Activated naive CD4-positive, alpha-beta T cell treated with Interleukin-2 at 50 U/mL for 16 hours (primary cell): ENCODE measurements around the gene HLCS.
"Not testable (repeated sequence)": the region's sequence is repeated elsewhere in the genome, so short reads cannot be mapped to it uniquely, and the experiment has no call there.

ENCODE experiments used
- DNase-seq: peaks from one replicate; pipeline ENCODE4 v3.0.0-alpha.2; 2020

HLCS gene

DNA sequence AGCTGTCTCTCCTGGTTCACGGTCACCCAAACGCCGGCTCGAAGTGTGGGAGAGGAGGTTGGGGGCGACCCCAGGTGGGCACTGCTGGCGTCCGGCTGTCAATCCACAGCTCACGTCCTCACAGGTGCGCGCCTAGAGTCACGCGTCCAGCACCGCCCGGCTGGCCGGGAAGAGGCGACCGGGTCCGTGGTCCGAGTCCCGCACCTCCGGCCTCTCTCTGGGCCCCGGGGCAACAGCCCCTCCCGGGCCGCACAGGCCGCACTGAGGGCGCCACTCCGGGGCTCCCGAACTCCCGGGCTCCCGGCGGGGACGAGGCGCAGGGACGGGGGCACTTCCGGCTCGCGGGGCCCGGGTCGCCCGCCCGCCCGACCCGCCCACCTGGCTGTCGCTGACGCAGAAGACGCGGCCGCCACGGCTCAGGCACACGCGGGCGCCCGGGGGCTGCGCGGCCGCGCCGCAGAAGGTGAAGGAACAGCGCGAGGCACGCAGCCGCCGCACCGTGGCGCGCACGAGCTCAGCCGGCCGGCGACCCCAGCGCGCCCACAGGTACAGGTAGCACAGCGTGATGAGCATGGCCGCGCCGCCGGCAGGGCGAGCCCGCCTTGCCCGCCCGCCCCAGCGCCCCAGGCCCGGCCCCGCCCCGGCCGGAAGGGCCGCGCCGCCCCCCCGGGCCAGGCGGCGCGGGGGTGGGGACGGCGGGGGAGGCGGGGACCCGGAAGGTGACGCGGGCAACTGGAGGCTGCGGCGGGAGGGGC, at the start of gene HLCS:
Gene HLCS, minus strand, starts transcription at position 604 of the 755 bp plus-strand sequence. Its CDS starts 31 bp downstream, at position 573.
- peak; percentile 71 for DNase-seq

DNA sequence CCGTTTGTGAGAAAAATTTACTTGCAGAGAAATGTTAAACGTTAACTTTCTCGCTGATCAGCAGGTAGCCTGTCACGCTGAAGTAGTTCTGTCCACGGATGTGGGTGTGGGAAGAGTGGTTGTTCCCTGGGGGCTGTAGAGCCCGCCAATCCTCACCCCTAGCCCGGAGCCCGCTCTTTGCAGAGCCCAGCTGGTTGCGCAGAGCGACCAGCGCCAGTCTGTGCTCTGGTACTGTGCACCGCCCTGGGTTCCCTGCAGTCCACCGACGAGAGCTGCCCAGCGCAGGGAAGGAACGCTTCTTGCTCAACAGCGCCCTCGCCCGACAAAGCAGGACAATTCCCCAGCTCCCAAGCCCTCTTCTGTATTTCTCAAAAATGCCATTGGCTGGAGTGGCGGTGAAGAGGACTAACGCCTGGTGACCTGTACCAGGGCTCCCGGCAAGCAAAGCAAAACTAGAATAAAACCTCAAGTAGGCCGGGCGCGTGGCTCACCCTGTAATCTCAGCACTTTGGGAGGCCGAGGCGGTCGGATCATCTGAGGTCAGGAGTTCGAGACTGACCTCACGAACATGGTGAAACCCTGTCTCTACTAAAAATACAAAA, 43.4 kb upstream of the HLCS start:
- peak; percentile 79 for DNase-seq

DNA sequence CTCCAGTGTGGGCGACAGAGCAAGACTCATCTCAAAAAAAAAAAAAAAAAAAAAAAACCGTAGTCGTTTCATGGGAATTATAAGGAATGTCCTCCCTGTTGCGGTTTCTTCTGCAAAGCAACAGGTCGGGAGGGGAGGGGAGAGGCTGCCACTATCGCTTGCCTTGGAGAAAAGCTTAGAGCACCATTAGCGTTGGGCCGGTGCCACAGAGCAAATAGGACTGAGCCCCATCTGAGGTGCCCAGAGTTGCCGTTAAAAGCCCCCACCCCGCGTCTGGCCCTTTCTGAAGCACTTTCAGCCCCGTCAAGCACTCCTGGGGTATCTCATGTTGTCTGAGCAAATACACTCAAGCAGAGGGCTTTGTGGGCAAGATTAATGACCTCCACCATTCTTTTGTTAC, 42.3 kb upstream of the HLCS start:
- no peak for DNase-seq

DNA sequence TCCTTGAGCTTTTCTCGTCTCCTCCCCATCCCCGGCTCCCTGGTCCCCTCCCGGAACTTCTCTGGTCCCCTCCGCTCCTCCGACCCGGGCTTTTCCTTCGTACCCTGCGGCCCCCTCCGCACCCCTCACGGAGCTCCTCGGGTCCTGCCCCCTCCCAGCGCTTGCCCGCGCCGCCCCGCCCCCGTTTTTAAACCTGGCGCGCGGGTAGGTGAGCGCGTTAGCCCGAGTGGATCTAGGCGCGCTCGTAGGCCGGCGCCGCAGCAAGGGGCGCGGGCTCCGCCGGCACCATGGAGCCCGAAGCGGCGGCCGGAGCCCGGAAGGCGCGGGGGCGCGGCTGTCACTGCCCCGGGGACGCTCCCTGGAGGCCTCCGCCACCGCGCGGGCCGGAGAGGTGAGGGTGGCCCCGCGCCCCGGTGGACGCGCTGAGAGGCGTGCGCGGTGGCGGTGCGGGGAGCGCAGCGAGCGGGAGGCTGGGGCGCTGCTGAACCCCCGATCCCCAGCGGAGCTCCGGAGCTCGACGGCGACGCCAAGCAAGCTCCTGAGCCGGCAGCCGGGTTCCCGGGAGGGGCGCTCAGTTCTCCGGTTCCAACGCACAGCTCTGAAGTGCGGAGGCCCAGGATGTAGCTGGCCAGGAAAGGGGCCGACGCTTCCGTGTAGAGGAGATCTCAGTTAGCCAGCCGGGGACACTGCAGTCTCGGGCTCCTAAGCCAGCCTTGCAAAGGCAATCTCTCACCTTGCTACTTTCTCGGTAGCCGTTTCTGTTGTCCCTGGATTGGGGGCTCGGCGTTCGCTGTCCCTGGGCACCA, 40.2 kb upstream of the HLCS start, which contains the start of gene RIPPLY3:
Gene RIPPLY3, plus strand, starts transcription at position 217 of the 806 bp plus-strand sequence. Its CDS starts 71 bp downstream, at position 288.
- DNase-seq = peak; percentile 16

DNA sequence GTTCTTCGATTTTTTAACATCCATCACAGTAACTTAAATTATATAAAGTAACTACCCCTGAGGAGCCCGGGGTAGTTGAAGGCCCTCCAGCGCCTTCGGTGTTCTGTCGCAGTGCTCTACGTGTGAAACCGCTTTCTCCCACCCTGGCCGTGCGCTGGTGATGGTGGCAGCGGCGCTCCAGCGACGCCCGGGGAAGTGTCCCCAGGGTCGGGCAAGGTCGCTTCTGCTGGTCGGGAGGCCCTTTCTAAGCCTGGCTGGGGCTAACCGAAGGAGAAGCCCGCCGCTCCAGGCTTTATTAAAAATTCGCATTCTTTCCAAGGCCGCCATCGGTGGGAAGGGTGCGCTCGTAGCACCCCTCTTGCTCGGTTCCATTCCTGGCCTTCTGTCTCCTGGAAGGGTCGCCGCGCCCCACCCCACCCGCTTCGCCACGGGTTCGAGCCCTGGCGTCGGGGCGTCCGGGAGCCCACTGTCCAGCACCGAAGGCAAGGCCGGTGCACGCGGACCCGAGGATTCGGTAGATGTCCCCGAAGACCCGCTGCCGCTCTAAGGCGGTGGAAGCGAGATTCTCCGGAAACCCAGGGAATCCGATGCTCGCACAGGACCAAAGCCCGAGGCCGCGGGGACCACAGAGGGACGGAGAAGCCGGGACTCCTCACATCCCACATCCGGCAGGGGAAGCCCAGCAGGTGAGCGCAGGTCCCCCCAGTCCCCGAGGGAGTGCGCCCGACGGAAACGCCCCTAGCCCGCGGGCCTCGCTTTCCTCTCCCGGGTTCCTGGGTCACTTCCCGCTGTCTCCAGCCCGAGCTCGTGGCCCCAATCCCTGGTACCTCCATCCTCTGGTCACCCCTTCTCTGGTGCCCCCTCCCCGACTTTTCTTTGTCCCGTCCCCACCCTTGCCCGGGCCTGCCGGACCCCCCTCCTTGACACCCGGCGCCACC, 39.3 kb upstream of the HLCS start:
- DNase-seq = no peak

DNA sequence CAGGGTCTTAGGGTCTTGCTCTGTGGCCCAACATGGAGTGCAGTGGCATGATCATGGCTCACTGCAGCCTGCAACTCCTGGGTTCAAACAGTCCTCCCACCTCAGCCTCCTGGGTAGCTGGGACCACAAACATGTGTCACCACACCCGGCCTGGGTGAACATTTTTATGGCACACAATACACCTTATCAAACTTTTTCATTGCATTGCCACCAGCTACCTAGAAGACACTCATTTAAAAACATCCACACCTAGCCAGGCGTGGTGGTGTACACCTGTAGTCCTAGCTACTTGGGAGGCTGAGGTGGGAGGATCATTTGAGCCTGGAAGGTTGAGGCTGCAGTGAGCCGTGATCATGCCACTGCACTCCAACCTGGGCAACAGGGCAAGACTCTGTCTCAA, 37.4 kb upstream of the HLCS start:
- not testable (repeated sequence) for DNase-seq

DNA sequence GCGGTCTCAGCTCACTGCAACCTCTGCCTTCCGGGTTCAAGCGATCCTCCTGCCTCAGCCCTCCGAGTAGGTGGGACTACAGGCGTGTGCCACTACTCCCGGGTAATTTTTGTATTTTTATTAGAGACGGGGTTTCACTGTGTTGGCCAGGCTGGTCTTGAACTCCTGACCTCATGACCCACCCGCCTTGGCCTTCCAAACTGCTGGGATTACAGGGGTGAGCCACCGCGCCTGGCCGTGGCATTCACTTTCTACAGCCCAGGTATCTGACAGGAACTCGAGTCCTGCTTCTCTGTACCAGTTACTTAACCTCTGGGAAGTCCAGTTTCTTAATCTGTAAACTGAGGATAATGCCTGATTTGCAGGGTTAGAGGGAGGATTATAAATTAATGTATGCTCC, 36.4 kb upstream of the HLCS start:
- DNase-seq = not testable (repeated sequence)

DNA sequence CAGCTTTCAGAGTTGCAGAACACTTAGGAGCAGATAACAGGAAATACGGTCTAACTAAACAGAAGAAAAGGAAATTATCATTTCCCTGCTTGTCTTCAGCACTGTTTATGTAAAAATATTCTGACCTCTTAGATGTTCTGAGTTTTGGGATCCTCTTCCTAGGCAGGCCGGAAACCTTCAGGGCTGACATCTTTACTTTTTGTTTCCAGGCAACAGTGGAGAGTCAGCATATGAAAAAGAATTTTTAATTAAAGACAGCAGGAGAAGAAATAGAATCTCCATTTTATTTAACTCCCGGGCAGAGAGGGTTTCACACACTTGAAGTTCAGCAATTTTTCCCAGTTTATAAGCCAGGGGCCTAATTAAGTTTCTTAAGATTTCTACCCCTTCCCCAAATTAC, 35.0 kb upstream of the HLCS start:
- DNase-seq = no peak

DNA sequence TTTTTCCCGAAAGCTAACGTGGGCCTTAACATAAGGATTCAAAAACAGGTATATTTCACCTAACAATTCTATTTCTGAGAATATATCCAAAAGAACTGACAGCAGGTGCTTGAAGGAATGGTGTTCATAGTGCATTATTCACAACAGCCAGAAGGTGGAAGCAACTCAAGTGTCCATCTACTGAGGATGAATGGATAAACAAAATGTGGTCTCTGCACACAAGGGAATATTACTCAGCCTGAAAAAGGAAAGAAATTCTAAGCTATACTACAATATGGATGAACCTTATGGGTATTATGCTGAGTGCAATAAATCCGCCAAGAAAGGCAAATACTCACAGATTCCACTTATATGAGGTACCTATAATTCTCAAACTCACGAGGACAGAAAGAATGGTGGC, 33.9 kb upstream of the HLCS start:
- no peak for DNase-seq

DNA sequence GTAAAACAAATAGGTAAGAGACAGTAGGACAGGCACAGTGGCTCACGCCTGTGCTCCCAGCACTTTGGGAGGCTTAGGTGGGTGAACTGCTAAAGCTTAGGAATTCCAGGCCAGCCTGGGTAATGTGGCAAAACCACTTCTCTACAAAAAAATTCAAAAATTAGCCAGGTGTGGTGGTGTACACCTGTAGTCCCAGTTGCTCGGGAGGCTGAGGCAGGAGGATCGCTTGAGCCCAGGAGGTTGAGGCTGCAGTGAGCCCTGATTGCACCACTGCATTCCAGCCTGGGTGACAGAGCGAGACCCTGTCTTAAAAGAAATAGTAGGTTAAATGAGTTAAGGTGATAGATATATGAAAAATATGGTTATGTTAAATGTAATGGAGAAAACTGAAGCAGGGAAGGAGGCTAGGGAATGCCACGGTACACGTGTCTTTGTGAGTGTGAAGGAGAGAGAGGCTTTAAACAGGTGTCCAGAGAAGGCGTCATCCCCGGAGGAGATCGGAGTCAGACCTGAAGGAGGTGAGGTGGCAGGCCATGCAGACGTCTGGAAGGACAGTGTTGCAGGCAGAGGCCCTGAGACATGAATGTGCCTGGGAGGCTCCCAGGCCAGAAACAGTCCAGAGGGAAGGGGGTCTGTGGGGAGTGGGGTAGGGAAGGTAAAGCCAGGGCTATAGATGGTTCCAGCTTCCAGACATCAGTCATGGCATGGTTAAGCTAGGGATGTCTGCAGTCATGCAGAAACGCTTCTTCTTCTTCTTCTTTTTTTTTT, 32.8 kb upstream of the HLCS start:
- no peak for DNase-seq

DNA sequence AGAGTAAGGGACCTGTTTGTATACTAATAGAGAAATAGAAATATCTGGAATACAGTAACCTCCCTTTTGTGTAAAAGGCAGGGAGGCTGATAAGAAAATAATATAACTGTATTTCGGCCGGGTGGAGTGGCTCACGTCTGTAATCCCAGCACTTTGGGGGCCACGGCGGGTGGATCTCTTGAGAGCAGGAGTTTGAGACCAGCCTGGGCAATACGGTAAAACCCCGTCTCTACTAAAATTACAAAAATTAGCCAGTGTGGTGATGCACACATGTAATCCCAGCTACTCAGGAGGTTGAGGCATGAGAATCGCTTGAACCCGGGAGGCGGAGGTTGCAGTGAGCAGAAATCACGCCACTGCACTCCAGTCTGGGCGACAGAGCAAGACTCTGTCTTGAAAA, 28.8 kb upstream of the HLCS start:
- not testable (repeated sequence) for DNase-seq

DNA sequence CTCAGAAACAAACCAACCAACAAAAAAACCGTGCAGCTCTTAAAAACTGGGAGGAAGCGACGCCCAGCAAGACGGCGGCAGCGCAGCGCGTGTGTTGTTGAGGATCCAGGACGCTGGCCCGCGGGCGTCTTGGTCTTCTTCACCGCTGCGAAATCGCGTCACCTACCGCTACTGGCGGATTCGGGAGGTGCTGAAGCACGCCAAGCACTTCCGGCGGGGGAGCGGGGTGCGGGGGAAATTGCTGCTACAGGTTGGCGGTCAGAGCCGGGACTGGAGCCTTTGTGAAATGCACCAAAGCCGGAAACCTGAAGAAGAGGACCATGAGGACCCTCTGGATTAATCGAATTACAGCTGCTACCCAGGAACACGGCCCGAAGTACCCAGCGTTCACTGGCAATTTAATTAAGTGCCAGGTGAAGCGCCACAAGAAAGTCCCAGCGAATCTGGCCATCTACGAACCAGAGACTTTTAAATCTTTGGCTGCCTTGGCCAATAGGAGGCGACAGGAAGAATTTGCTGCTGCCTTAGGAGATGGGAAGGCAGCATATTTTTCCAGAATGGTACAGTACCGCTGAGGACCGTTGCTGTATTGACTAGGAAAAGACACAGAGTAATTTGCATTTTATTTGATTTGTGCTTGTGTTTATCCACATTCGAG, 28.2 kb upstream of the HLCS start:
- peak; percentile 42 for DNase-seq

DNA sequence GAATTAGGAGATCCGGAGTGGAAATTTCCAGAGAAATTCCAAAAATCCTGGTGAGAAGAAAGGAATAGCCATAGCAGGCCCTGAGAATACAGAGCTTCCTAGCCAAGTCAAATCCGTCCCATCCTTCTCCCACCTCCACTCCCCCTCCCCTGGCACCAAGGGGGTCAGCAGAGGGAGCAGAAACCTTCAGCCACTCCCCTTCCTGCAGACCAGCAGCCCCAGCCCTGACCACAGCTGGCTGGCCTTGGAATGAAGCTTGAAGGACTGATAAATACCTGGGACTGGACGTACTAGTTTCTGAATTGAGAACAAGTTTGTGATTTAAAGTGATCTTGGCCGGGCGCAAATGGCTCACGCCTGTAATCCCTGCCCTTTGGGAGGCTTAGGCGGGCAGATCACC, 26.2 kb upstream of the HLCS start:
- no peak for DNase-seq

DNA sequence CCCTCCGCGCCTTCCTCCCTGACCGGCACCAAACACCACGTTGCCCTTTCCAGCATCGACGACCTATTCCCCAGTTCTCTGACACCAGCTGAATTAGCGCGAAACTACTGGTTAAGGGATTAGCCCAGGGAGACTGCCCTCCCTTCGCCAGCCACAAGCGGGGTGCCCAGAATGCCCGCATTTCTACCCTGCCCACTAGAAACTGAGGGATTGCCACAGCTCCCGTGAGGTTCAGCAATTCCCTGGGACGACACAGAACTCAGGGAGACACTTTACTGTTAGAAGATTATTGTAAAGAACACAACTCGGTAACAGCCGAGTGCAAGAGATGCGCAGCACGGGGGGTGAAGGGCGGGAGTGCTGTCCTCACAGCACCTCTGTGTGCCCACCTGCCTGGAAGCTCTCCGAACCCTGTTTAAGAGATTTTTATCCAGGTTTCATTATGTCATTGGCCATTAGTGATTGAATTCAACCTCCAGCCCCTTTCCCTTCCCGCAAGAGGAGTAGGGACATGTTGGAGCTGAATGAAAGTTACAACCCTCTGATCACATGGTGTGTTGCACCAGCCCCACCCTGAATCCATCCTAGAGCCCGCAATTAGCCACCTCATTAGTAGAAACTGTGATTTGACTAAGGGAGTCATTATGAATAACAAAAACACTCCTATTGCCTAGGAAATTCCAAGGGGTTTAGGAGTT, 24.2 kb upstream of the HLCS start:
- no peak for DNase-seq

DNA sequence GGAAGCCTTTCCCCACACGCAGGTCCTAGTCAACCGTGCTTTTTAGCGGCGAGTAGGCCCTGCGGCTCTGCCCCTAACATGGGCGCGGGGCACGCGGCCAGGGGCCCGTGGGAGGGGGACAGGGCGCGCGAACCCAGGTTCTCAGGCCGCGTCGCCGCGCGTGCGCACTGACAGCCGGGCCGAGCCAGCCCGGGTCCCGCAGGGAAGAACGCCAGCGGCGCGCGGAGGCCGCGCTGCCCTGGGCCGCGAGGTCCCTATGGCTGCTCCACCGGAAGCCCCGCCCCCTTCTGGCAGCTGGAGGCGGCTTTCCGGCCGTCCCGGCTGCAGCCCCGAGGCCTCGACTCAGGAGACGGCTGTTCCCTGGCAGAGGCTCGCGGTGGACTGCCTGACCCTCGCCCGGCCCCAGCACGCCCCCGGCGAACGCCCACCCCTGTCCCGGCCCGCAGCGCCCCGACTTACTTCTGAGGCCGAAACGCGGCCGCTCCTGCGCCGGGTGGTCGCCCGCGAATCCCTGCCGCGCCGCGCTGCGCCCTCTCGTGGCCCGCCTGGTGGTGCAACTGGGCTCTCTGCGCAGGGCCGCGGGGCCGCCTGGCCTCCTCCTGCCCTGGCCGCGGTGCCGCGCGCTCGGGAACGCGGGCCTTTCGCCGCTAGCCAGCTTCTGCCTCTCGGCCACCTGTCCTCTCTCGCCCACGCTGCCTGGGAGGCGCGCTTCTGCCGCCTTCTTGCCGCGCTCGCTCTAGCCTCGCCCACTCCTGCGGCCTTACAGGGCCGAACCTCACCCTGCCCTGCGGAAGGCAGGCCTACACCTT, 23.4 kb upstream of the HLCS start:
- DNase-seq = peak; percentile 87

DNA sequence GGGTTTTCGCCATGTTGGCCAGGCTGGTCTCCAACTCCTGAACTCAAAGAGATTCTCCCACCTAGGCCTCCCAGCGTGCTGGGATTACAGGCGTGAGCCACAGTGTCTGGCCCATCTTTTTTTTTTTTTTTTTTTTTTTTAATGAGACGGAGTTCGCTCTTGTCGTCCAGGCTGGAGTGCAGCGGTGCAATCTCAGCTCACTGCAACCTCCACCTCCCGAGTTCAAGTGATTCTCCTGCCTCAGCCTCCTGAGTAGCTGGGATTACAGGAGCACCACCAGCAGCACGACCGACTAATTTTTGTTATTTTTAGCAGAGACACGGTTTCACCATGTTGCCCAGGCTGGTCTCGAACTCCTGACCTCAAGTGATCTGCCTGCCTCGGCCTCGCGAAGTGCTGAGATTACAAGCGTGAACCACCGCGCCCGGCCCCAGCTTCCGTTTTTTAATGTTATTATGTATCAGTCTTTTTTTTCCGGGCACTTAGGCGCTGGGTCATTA, 22.8 kb upstream of the HLCS start:
- not testable (repeated sequence) for DNase-seq

DNA sequence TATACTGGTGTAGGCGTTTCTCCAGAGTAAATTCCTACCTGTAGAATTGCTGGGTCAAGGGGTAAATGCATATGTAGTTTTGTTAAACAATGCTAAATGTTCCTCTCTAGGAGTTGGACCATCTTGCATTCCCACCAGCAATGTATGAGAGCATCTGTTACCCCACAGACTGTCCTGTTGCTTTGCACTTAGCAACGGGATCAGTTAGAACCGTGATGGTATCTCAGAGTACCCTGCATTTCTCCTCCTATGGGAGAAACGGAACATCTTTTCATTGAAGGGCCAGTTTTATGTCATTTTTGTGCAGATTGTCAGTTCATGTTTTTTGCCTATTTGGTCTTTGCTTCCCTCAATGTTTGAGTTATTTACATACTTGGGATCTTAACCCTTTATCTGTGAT, 22.1 kb upstream of the HLCS start:
- DNase-seq = no peak

DNA sequence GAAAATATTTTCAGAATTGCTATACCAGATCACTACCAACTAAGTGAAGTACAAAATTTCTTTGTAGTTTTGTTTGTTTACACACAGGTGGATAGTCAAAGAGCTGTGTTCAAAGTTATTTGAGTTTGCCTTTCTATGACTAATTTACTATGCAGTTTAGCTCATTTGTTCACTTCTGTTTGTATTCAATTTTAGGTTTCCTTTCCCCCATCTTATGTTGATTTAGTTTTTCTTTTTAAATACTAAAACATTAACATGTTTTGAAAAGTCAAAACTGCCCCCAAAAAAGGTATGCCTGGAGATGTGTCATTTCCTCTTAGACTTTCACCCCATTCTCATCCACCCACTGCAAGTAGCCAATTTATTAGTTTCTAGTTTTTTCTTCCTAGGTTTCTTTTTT, 21.4 kb upstream of the HLCS start:
- DNase-seq = no peak
